Measurements from ENCODE around the gene WDR70.

DNA sequence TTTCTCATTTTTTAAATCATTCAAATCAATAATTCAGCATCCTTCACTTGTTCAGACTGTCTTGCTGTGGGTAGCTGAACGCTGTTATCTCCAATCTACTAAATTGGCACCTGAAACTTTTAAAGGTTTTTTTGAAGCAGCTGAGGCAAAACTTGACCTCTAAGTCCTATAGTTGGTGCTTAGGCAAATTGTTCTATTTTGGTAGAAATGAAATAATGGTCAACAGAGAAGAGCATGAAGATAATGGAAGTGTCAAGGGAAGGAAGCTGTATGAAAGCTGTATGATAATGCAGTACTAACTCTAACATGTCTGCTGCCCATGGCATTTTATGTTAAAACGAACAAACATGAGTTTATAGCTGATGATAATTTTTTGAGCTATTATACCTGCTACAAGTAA, 322.8 kb downstream of the WDR70 start:
- no peak for TF ChIP-seq EZH2 (IDR thresholded peaks at IDR 0.05; ENCODE audit: low read length, missing control alignments)
- TF ChIP-seq, protein P1, sequence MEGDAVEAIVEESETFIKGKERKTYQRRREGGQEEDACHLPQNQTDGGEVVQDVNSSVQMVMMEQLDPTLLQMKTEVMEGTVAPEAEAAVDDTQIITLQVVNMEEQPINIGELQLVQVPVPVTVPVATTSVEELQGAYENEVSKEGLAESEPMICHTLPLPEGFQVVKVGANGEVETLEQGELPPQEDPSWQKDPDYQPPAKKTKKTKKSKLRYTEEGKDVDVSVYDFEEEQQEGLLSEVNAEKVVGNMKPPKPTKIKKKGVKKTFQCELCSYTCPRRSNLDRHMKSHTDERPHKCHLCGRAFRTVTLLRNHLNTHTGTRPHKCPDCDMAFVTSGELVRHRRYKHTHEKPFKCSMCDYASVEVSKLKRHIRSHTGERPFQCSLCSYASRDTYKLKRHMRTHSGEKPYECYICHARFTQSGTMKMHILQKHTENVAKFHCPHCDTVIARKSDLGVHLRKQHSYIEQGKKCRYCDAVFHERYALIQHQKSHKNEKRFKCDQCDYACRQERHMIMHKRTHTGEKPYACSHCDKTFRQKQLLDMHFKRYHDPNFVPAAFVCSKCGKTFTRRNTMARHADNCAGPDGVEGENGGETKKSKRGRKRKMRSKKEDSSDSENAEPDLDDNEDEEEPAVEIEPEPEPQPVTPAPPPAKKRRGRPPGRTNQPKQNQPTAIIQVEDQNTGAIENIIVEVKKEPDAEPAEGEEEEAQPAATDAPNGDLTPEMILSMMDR (conservative IDR thresholded peaks at IDR 0.05 in 1 of 2, IDR thresholded peaks at IDR 0.05 in 1 of 2; ENCODE audit: low read depth in 1 of 2, low read length in 2 of 2): no peak

Measured in fibroblast of lung (primary cell).